Cardiac muscle cell (in vitro differentiated cells and primary cell): ENCODE results near the gene MRPL9. TPM values are rescaled to one million over a fixed set of nuclear protein-coding genes. Genes with fewer than 3 reads are reported as not detected.
"Not testable (repeated sequence)": the region's sequence is repeated elsewhere in the genome, so short reads cannot be mapped to it uniquely, and the experiment has no call there.

Source experiments
- DNase-seq, 2 donors: peaks; one replicate each; pipeline versions ENCODE4 v3.0.0 to v3.0.0-alpha.2; 2010 to 2017; ENCODE audit warnings: low read depth in 1 of 2, low spot score in 1 of 2
- H3K27ac ChIP-seq: fragments of 200-600 bp; sonication (generic); 2 replicates; pipeline ENCODE4 v1.5.1; 2016
- H3K27me3 ChIP-seq: fragments of 200-600 bp; sonication (generic); 2 replicates; pipeline ENCODE4 v1.6.0; 2016; ENCODE audit warnings: control low read depth
- H3K36me3 ChIP-seq: fragments of 200-600 bp; sonication (generic); 2 replicates; pipeline ENCODE4 v1.5.1; 2016; ENCODE audit warnings: control low read depth
- H3K4me1 ChIP-seq: fragments of 200-600 bp; sonication (generic); 2 replicates; pipeline ENCODE4 v1.8.1; 2017; ENCODE audit warnings: low read depth, mild to moderate bottlenecking, mixed run types
- H3K4me3 ChIP-seq: fragments of 200-600 bp; sonication (generic); 2 replicates; pipeline ENCODE4 v1.5.1; 2016; ENCODE audit warnings: mild to moderate bottlenecking
- H3K9me3 ChIP-seq: fragments of 200-600 bp; sonication (generic); 2 replicates; pipeline ENCODE4 v1.5.1; 2017; ENCODE audit warnings: low read depth, mild to moderate bottlenecking, control low read depth
- polyA plus RNA-seq: library from polyadenylated mRNA; unstranded; fragments of >200 nt; fragmentation: Nextera tagmentation; extraction: Ambion mirVana; gene quantifications from 2 replicates; pipeline ENCODE4 v1.2.1, GENCODE V29; 2016
- total RNA-seq: library from RNA; depleted of rRNA; stranded (reverse); fragments of >200 nt; gene quantifications from 2 replicates; pipeline ENCODE4 v1.2.3, GENCODE V29; 2016
- TF ChIP-seq, protein P1 (sequence below): IDR thresholded peaks from 2 replicates; pipeline ENCODE4 v1.5.1; 2012; ENCODE audit warnings: low read depth, mild to moderate bottlenecking, low read length

The MRPL9 gene
- total and polyA plus RNA-seq, 2 experiments from 2014 or later: 103 to 107 TPM

DNA sequence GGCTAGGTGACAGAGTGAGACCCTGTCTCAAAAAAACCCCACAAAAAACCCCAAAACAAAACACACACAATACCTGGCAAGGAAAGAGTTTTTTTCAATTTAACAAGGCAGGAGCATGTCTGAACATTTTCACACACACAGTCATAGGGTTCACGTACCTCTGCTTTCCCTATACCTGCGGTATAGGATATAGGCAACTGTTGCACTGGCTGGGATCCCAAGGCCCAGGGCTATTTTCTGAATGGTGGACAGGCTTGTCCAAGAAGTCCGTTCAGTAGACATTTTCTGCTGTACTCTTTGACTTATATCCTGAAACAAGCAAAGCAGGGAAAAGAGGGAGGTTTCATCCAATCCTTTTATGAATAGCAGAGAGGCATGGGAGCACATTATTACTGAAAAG, 19.4 kb upstream of the MRPL9 start:
- no peak for DNase-seq
- Histone ChIP-seq H3K4me1 (no peaks in the 10 kb centered on the region), H3K27me3 (peaks cover 4% of the 10 kb centered on the region), H3K27ac (no peak overlapping the region), H3K9me3 (no peaks in the 10 kb centered on the region), H3K4me3 (no peak overlapping the region), H3K36me3 (peaks cover 2% of the 10 kb centered on the region)
- TF ChIP-seq, protein P1, sequence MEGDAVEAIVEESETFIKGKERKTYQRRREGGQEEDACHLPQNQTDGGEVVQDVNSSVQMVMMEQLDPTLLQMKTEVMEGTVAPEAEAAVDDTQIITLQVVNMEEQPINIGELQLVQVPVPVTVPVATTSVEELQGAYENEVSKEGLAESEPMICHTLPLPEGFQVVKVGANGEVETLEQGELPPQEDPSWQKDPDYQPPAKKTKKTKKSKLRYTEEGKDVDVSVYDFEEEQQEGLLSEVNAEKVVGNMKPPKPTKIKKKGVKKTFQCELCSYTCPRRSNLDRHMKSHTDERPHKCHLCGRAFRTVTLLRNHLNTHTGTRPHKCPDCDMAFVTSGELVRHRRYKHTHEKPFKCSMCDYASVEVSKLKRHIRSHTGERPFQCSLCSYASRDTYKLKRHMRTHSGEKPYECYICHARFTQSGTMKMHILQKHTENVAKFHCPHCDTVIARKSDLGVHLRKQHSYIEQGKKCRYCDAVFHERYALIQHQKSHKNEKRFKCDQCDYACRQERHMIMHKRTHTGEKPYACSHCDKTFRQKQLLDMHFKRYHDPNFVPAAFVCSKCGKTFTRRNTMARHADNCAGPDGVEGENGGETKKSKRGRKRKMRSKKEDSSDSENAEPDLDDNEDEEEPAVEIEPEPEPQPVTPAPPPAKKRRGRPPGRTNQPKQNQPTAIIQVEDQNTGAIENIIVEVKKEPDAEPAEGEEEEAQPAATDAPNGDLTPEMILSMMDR: no peak

DNA sequence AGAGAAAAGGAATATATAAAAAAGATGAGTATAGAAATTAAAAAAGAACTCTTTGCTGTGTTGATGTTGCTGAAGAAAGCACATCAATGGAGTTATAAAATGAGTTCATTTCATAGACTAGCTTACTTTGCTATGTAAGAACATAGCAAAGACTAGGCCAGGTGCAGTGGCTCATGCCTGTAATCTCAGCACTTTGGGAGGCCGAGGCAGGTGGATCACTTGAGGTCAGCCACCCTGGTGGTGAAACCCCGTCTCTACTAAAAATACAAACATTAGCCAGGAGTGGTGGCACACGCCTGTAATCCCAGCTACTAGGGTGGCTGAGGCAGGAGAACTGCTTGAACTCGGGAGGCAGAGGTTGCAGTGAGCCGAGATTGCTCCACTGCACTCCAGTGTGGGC, 18.7 kb upstream of the MRPL9 start:
- not testable (repeated sequence) for H3K27ac ChIP-seq

DNA sequence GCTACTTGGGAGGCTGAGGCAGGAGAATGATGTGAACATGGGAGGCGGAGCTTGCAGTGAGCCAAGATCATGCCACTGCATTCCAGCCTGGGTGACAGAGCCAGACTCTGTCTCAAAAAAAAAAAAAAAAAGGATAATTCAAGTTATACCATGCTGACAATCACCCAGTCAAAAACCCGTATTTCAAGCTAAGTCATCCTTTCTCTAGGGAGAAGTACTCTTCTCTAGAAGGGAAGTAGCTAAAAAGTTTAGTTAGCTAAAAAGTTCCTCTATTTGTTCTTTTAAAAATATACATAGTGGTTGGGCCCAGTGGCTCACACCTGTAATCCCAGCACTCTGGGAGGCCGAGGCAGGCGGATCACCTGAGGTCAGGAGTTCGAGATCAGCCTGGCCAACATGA, 17.4 kb upstream of the MRPL9 start:
- H3K4me3 ChIP-seq, DNase-seq, H3K9me3 ChIP-seq, H3K36me3 ChIP-seq, H3K27me3 ChIP-seq, H3K4me1 ChIP-seq, H3K27ac ChIP-seq: not testable (repeated sequence)

More for the DNA sequence above, 18.7 kb upstream of the MRPL9 start:
- H3K9me3 ChIP-seq, H3K27me3 ChIP-seq, DNase-seq, H3K4me3 ChIP-seq, H3K36me3 ChIP-seq, H3K4me1 ChIP-seq: not testable (repeated sequence)

DNA sequence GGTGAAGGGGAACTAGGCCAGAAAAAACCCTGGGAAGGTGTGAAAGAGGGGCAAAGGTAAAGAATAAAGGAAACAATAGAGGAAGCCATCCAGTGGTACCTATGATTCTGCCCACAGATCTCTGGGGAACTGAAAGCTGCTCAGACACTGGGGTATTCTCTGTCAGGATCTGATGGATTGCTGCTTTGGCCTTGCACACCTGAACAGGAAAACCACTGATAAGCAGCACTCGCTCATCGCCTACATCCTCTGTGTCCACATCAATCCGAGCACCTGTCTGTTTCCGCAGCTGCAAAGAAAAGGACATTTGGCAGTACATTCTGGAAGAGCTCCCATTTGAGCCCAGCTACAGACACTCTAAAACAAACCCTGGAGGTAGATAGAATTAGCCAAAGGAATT, 16.6 kb upstream of the MRPL9 start:
- no peaks in the 10 kb centered on the region for H3K4me1 ChIP-seq
- no peak overlapping the region for H3K27ac ChIP-seq
- TF ChIP-seq, protein P1: no peak
- no peak for DNase-seq
- no peak overlapping the region for H3K4me3 ChIP-seq
- H3K9me3 ChIP-seq: no peaks in the 10 kb centered on the region
- peaks cover 2% of the 10 kb centered on the region for H3K36me3 ChIP-seq
- no peaks in the 10 kb centered on the region for H3K27me3 ChIP-seq

DNA sequence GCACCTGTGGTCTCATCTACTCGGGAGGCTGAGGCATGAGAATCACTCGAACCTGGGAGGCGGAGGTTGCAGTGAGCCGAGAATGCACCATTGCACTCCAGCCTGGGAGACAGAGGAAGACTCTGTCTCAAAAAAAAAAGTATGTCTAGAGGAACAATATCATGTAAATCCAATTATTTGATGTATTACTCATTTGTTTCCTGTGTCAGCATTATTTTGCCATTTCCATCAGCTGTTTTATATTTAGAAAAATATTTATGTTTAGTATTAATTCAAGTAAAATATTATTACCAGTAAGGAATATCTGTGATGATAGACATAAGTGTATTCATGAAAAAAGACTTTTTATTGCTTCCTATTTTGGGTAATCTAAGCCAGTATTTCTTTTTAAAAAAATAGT, 14.0 kb upstream of the MRPL9 start:
- Histone ChIP-seq H3K27me3 (no peaks in the 10 kb centered on the region), H3K4me1 (no peaks in the 10 kb centered on the region), H3K27ac (no peak overlapping the region), H3K36me3 (peaks cover 8% of the 10 kb centered on the region), H3K9me3 (no peaks in the 10 kb centered on the region), H3K4me3 (no peak overlapping the region)
- no peak for DNase-seq
- TF ChIP-seq, protein P1: no peak

DNA sequence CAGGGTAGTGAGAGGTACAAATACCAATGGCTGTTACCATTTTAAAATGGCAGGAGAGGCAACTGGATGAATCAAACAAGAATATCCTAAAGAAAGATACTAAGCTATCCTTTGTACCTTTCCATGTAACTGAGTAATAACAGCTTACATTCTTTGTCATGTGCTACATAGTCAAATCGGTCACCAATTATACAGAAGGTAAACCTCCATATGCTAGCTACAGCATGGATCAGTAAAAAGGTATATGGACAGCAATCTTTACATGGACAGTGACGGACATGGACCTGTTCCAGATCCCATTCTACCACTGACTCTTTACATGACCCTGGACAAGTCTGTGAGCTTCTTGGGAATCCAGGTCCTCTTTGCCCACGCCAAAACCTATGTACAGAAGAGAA, 13.4 kb upstream of the MRPL9 start:
- no peaks in the 10 kb centered on the region for H3K4me1 ChIP-seq
- H3K4me3 ChIP-seq: no peak overlapping the region
- H3K36me3 ChIP-seq: peaks cover 8% of the 10 kb centered on the region
- no peak for DNase-seq
- no peak overlapping the region for H3K27ac ChIP-seq
- no peaks in the 10 kb centered on the region for H3K27me3 ChIP-seq
- no peaks in the 10 kb centered on the region for H3K9me3 ChIP-seq
- TF ChIP-seq, protein P1: no peak
